Subcutaneous adipose tissue (tissue), 4 donors: ENCODE data around the gene PRMT3. TPM values are rescaled to one million over a fixed set of nuclear protein-coding genes. Genes with fewer than 3 reads are reported as not detected.

Experiments used
- total RNA-seq, 4 donors: library from RNA; depleted of rRNA; stranded (reverse); fragments of >200 nt; gene quantifications; one replicate each; pipeline ENCODE4 v1.1.0, GENCODE V29; 2016
- TF ChIP-seq, protein P1 (sequence below): fragments of 450-650 bp; IDR thresholded peaks from one replicate; pipeline ENCODE4 v1.5.1; 2016; ENCODE audit warnings: low read depth, mild to moderate bottlenecking, control low read depth, antibody characterized with exemption, moderate library complexity

PRMT3 gene
- total RNA-seq, 4 donors from 2014 or later: 13.3 to 18.1 (median 14.9) TPM

- TF ChIP-seq, protein P1, sequence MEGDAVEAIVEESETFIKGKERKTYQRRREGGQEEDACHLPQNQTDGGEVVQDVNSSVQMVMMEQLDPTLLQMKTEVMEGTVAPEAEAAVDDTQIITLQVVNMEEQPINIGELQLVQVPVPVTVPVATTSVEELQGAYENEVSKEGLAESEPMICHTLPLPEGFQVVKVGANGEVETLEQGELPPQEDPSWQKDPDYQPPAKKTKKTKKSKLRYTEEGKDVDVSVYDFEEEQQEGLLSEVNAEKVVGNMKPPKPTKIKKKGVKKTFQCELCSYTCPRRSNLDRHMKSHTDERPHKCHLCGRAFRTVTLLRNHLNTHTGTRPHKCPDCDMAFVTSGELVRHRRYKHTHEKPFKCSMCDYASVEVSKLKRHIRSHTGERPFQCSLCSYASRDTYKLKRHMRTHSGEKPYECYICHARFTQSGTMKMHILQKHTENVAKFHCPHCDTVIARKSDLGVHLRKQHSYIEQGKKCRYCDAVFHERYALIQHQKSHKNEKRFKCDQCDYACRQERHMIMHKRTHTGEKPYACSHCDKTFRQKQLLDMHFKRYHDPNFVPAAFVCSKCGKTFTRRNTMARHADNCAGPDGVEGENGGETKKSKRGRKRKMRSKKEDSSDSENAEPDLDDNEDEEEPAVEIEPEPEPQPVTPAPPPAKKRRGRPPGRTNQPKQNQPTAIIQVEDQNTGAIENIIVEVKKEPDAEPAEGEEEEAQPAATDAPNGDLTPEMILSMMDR: no peak
Observed at GRCh38 chr11:20368438-20368837, 19.1 kb upstream of the PRMT3 start.

GRCh38 chr11:20369826-20370225 is 17.7 kb upstream of the PRMT3 start:
- TF ChIP-seq, protein P1: no peak

- TF ChIP-seq, protein P1: no peak
Observed at GRCh38 chr11:20372081-20372626, 15.4 kb upstream of the PRMT3 start.

DNA sequence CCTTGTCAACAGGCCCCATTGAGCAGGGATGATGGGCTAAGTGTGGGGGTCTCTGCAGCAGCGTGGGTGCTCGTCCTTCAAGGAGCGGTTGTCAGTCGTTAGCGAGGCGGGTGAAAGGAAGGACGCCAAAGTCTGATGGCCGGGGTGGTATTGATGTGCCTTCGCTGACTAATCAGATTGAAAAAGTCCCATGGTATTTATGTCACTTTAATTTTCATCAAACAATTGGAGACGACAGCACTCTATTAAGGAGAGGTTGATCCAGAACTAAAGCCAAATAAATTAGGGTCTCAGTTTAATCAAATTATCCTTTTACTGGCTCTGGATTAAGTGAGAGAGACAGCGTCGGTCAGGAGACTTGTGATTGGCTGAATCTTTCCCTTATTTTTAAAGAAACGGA is 14.4 kb upstream of the PRMT3 start:
- TF ChIP-seq, protein P1: no peak

DNA sequence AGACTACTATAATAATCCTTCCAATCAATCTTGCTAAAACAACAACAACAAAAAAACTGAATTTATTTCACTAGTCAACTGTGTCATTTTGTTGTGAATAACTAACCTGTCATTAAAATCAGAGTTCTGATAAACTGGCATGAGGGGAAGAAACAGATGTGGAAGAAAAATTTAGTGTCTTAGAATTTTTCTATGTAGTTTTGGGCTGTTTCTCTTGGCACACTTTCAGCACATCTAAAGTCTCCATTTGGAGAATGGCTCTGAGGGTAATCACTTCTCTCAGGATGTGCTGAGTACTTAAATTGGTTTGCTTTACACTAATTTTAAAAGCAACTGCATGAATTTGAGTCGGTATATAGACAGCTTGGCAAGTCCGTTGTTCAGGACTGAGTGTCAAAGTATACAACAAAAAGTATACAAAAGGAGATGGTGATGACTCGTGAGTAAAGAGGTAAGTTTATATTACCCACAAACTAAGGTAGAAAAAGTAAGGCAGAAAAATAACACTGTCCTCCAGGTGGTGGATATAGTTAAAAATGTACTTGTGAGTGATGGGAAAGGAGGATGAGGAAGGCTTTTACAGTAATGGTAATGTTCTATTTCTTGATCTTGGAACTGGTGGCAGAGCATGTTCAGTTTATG is 13.8 kb upstream of the PRMT3 start:
- TF ChIP-seq, protein P1: no peak

DNA sequence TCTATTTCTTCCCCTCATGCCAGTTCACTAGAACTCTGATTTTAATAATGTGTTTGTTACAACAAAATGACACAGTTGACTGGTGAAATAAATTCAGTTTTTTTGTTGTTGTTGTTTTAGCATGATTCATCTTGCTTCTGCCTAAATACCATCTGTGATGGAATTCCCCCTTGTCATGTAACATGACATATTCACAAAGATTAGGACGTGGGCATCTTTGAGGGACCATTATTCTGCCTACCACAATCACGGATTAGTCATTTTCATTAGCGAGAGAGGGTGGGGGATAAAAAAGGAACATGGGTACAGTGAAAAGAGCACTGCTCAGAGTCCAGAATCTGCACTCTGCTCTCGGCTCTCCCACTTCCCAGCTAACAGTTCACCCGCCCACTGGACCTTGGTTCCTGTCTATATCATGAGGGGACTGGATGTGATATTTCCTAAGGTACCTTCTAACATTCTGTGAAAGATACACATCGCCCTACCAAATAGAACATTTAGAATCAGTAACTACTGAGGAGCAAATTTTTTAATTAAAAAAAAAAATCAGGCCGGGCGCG is 12.7 kb upstream of the PRMT3 start:
- TF ChIP-seq, protein P1: no peak

DNA sequence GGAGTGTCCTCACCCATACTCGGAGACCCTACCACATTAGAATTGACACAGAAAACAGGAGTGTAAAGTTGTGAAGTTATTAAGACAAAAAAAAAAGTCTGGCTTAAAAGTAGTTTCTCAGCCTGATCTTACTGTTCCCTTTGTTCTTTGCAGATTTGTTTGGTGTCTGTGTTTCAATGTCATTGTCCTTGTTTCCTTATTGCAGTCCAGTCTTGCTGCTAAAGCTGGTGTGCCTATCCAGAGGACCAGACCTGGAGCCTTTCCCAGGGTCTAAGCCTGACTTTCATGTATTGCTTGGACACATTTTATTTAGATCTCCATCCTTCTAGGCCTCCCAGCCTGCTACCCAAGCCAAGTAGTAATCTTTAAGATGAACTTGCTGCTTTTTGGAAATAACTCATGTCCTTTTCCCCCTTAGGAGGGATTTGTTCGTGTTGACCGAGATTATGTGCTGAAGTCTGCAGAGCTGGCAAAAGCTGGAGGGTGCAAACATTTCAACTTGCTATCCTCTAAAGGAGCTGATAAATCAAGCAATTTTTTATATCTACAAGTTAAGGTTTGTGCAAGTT is 11.3 kb upstream of the PRMT3 start:
- TF ChIP-seq, protein P1: no peak
